GM12891 (cell line): Measurements from ENCODE around the gene LRRC8B.

Experiments used
- POLR2A ChIP-seq: IDR thresholded peaks from 2 replicates; pipeline ENCODE4 v1.6.1; 2011; ENCODE audit warnings: low read depth, low read length, control low read depth
- POLR2AphosphoS5 ChIP-seq: IDR thresholded peaks from 2 replicates; pipeline ENCODE4 v1.6.1; 2011; ENCODE audit warnings: low read depth, low read length, control low read depth
- TAF1 ChIP-seq: IDR thresholded peaks from 2 replicates; pipeline ENCODE4 v1.6.1; 2011; ENCODE audit warnings: low read depth, low read length, control low read depth

DNA sequence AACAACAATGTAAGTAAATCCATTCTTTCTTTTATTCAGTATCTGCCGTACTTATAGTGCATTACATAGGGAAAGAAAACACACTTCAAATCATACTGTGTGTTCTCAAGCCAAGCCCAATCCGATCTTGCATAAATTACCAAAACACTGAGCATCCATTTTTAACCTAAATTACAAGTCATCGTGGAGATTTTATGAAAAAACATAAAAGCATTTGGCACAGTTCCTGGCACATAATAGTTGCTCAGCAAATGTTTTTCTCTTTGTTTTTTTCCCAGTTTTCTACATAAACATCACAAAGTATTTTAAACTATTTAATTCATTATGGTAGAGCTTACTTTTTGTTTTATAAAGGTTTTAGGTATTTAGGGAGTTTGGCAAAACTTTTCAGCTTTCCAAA lies 60.2 kb downstream of the LRRC8B start:
- TF ChIP-seq POLR2AphosphoS5 (no peak), POLR2A (no peak), TAF1 (no peak)
